Neural cell (in vitro differentiated cells): ENCODE data around the gene PRKAG2. TPM values are rescaled to one million over a fixed set of nuclear protein-coding genes. Genes with fewer than 3 reads are reported as not detected.

Experiments used
- H2AFZ ChIP-seq: fragments of 200-600, 300-800 bp; sonication (generic), shearing (Covaris generic); 2 replicates; pipeline ENCODE4 v1.6.0; 2014; ENCODE audit warnings: low read depth, mild to moderate bottlenecking, antibody characterized with exemption, low read length, moderate library complexity
- H3F3A ChIP-seq: fragments of 200-600 bp; shearing (Covaris generic); 2 replicates; pipeline ENCODE4 v1.6.1; 2016; ENCODE audit warnings: mild to moderate bottlenecking, moderate library complexity, mixed read lengths, antibody characterized with exemption, low read length; ENCODE audit not compliant: insufficient read depth, poor library complexity, severe bottlenecking
- H3K27ac ChIP-seq: fragments of 200-600, 300-800 bp; sonication (generic), shearing (Covaris generic); 2 replicates; pipeline ENCODE4 v1.5.1; 2014; ENCODE audit warnings: mild to moderate bottlenecking, low read length, moderate library complexity
- H3K27me3 ChIP-seq: fragments of 300-800, 200-600 bp; sonication (generic), shearing (Covaris generic); 2 replicates; pipeline ENCODE4 v1.6.0; 2014; ENCODE audit warnings: mild to moderate bottlenecking, low read depth, low read length, moderate library complexity; ENCODE audit not compliant: insufficient read depth
- H3K36me3 ChIP-seq: fragments of 300-800, 200-600 bp; sonication (generic), shearing (Covaris generic); 2 replicates; pipeline ENCODE4 v1.5.1; 2014; ENCODE audit warnings: mild to moderate bottlenecking, antibody characterized with exemption, low read length, moderate library complexity; ENCODE audit not compliant: insufficient read depth
- H3K4me2 ChIP-seq: fragments of 300-800, 200-600 bp; sonication (generic), shearing (Covaris generic); 2 replicates; pipeline ENCODE4 v1.6.0; 2014; ENCODE audit warnings: mild to moderate bottlenecking, low read length
- H3K4me3 ChIP-seq: fragments of 300-800, 200-600 bp; sonication (generic), shearing (Covaris generic); 2 replicates; pipeline ENCODE4 v1.5.1; 2014; ENCODE audit warnings: mild to moderate bottlenecking, low read length, moderate library complexity
- H3K79me2 ChIP-seq: fragments of 200-600 bp; shearing (Covaris generic); replicated peaks from 2 replicates; pipeline ENCODE4 v1.6.0; 2014; ENCODE audit warnings: mild to moderate bottlenecking, low read length, moderate library complexity; ENCODE audit not compliant: insufficient read depth
- H3K9ac ChIP-seq: fragments of 300-800, 200-600 bp; sonication (generic), shearing (Covaris generic); 2 replicates; pipeline ENCODE4 v1.6.1; 2016; ENCODE audit warnings: mild to moderate bottlenecking, low read length, mixed read lengths
- H3K9me2 ChIP-seq: fragments of 200-600 bp; shearing (Covaris generic); 2 replicates; pipeline ENCODE4 v1.6.1; 2016; ENCODE audit warnings: mild to moderate bottlenecking, low read length, mixed read lengths; ENCODE audit not compliant: insufficient read depth
- H3K9me3 ChIP-seq: fragments of 200-600, 300-800 bp; sonication (generic), shearing (Covaris generic); 2 replicates; pipeline ENCODE4 v1.6.1; 2016; ENCODE audit warnings: mild to moderate bottlenecking, mixed run types, low read length, moderate library complexity, mixed read lengths
- H4K20me1 ChIP-seq: fragments of 200-600 bp; shearing (Covaris generic); 2 replicates; pipeline ENCODE4 v1.6.1; 2016; ENCODE audit warnings: mild to moderate bottlenecking, mixed run types; ENCODE audit not compliant: insufficient read depth
- EP300 ChIP-seq: fragments of 450-650 bp; conservative IDR thresholded peaks from 2 replicates; pipeline ENCODE4 v1.6.1; 2014; ENCODE audit warnings: antibody characterized with exemption, mild to moderate bottlenecking, moderate library complexity; ENCODE audit not compliant: poor library complexity, severe bottlenecking
- EZH2 ChIP-seq: fragments of 200-600, 300-800 bp; shearing (Covaris generic), sonication (generic); IDR thresholded peaks from 2 replicates; pipeline ENCODE4 v1.6.1; 2014; ENCODE audit warnings: antibody characterized with exemption, low read length, borderline replicate concordance, mild to moderate bottlenecking; ENCODE audit not compliant: insufficient read depth, poor library complexity, severe bottlenecking
- MXI1 ChIP-seq: fragments of 450-650 bp; conservative IDR thresholded peaks from 2 replicates; pipeline ENCODE4 v1.6.1; 2014; ENCODE audit warnings: antibody characterized with exemption, mild to moderate bottlenecking; ENCODE audit not compliant: poor library complexity, severe bottlenecking
- POLR2AphosphoS5 ChIP-seq: IDR thresholded peaks from 2 replicates; pipeline ENCODE4 v1.6.1; 2012
- RAD21 ChIP-seq: fragments of 450-650 bp; conservative IDR thresholded peaks from 2 replicates; pipeline ENCODE4 v1.6.1; 2014; ENCODE audit warnings: antibody characterized with exemption, mild to moderate bottlenecking, moderate library complexity
- SMC3 ChIP-seq: fragments of 450-650 bp; conservative IDR thresholded peaks from 2 replicates; pipeline ENCODE4 v1.6.1; 2014; ENCODE audit warnings: antibody characterized with exemption, mild to moderate bottlenecking, moderate library complexity; ENCODE audit not compliant: poor library complexity
- TAF1 ChIP-seq: IDR thresholded peaks from 2 replicates; pipeline ENCODE4 v1.6.1; 2012; ENCODE audit warnings: low read depth
- polyA plus RNA-seq: library from polyadenylated mRNA; depleted of rRNA; stranded (reverse); fragments of >200 nt; gene quantifications from 2 replicates; pipeline ENCODE4 v1.2.3, GENCODE V29; 2014
- TF ChIP-seq, protein P1 (sequence below): IDR thresholded peaks from 2 replicates; pipeline ENCODE4 v1.6.1; 2012; ENCODE audit warnings: borderline replicate concordance
- TF ChIP-seq, protein P2 (sequence below): fragments of 450-650 bp; IDR thresholded peaks from 2 replicates; pipeline ENCODE4 v1.5.1; 2014; ENCODE audit warnings: antibody characterized with exemption, mild to moderate bottlenecking, moderate library complexity; ENCODE audit not compliant: poor library complexity, severe bottlenecking

Gene PRKAG2
- polyA plus RNA-seq, 1 donor from 2014 or later: 22.9 TPM

DNA sequence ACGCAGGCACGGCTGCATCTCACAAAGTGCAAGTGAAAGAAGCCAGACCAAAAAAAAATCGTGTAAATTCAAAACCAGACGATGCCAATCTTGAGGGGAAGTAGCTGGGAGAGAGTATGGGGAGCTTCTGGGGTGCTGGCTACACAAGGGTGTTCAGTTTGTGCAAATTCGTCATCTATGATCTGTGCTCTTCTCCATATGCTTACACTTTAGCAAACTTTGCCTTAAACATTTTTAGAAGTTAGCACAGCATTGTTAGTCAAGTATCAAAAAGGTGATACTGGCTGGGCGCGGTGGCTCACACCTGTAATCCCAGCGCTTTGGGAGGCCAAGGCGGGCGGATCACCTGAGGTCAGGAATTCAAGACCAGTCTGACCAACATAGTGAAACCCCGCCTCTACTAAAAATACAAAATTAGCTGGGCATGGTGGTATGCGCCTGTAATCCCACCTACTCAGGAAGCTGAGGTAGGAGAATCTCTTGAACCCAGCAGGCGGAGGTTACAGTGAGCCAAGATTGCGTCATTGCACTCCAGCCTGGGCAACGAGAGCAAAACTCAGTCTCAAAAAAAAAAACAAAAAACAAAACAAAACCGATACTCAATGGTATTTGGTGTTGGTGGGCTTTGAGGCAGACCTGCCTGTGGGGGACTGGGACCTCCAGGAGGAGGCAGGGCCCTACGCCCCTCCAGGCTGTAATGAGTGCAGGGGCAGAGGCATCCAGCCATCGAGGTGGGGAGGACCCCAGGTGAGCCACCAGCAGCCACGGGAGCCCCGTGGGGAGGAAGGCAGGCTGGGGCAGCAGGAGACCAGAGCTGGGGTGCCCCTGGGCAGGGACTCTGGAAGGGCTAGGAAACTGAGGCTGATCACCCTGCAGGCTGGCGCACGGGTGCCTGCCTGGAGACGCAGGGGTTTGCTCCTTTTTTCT, 150.0 kb downstream of the PRKAG2 start:
- Histone ChIP-seq H2AFZ (peak overlapping the region; percentile 14), H3K4me2 (no peak overlapping the region), H3K36me3 (no peaks in the 10 kb centered on the region), H3K4me3 (peak overlapping the region; percentile 51), H3K9me3 (no peaks in the 10 kb centered on the region), H3K27ac (peak overlapping the region; percentile 98), H3F3A (no peaks in the 10 kb centered on the region), H4K20me1 (no peaks in the 10 kb centered on the region), H3K79me2 (no peaks in the 10 kb centered on the region), H3K9ac (peak overlapping the region; percentile 70), H3K9me2 (no peaks in the 10 kb centered on the region), H3K27me3 (no peaks in the 10 kb centered on the region)
- TF ChIP-seq EZH2 (no peak), TAF1 (no peak), EP300 (no peak), MXI1 (no peak), POLR2AphosphoS5 (no peak), RAD21 (no peak), SMC3 (no peak)
- TF ChIP-seq, protein P1, sequence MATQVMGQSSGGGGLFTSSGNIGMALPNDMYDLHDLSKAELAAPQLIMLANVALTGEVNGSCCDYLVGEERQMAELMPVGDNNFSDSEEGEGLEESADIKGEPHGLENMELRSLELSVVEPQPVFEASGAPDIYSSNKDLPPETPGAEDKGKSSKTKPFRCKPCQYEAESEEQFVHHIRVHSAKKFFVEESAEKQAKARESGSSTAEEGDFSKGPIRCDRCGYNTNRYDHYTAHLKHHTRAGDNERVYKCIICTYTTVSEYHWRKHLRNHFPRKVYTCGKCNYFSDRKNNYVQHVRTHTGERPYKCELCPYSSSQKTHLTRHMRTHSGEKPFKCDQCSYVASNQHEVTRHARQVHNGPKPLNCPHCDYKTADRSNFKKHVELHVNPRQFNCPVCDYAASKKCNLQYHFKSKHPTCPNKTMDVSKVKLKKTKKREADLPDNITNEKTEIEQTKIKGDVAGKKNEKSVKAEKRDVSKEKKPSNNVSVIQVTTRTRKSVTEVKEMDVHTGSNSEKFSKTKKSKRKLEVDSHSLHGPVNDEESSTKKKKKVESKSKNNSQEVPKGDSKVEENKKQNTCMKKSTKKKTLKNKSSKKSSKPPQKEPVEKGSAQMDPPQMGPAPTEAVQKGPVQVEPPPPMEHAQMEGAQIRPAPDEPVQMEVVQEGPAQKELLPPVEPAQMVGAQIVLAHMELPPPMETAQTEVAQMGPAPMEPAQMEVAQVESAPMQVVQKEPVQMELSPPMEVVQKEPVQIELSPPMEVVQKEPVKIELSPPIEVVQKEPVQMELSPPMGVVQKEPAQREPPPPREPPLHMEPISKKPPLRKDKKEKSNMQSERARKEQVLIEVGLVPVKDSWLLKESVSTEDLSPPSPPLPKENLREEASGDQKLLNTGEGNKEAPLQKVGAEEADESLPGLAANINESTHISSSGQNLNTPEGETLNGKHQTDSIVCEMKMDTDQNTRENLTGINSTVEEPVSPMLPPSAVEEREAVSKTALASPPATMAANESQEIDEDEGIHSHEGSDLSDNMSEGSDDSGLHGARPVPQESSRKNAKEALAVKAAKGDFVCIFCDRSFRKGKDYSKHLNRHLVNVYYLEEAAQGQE: no peak
- TF ChIP-seq, protein P2, sequence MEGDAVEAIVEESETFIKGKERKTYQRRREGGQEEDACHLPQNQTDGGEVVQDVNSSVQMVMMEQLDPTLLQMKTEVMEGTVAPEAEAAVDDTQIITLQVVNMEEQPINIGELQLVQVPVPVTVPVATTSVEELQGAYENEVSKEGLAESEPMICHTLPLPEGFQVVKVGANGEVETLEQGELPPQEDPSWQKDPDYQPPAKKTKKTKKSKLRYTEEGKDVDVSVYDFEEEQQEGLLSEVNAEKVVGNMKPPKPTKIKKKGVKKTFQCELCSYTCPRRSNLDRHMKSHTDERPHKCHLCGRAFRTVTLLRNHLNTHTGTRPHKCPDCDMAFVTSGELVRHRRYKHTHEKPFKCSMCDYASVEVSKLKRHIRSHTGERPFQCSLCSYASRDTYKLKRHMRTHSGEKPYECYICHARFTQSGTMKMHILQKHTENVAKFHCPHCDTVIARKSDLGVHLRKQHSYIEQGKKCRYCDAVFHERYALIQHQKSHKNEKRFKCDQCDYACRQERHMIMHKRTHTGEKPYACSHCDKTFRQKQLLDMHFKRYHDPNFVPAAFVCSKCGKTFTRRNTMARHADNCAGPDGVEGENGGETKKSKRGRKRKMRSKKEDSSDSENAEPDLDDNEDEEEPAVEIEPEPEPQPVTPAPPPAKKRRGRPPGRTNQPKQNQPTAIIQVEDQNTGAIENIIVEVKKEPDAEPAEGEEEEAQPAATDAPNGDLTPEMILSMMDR: no peak

- no peaks in the 10 kb centered on the region for H3K9me3 ChIP-seq
- H3K36me3 ChIP-seq: no peaks in the 10 kb centered on the region
- peak overlapping the region; percentile 28 for H2AFZ ChIP-seq
- H3K27ac ChIP-seq: peak overlapping the region; percentile 98
- H3K79me2 ChIP-seq: no peaks in the 10 kb centered on the region
- H3K4me2 ChIP-seq: peak overlapping the region; percentile 50
- H3K9me2 ChIP-seq: no peaks in the 10 kb centered on the region
- no peak for TF ChIP-seq EZH2
- TF ChIP-seq TAF1: peak; percentile 11
- TF ChIP-seq, protein P2: peak; percentile 55
- peak; percentile 31 for TF ChIP-seq POLR2AphosphoS5
- TF ChIP-seq EP300: peak; percentile 87
- TF ChIP-seq MXI1: peak; percentile 63
- TF ChIP-seq, protein P1: peak; percentile 95
- peak; percentile 72 for TF ChIP-seq SMC3
- peak; percentile 70 for TF ChIP-seq RAD21
- H3K4me3 ChIP-seq: peak overlapping the region; percentile 51
- H4K20me1 ChIP-seq: no peaks in the 10 kb centered on the region
- peak overlapping the region; percentile 70 for H3K9ac ChIP-seq
- H3F3A ChIP-seq: no peaks in the 10 kb centered on the region
- H3K27me3 ChIP-seq: no peaks in the 10 kb centered on the region
These were observed 150.9 kb downstream of the PRKAG2 start for GRCh38 chr7:151725844-151726651.
